Measurements from ENCODE around the gene CDH12.
"Not testable (repeated sequence)": the region's sequence is repeated elsewhere in the genome, so short reads cannot be mapped to it uniquely, and the experiment has no call there.

CDH12 gene

GRCh38 chr5:22151801-22152200, 701.3 kb downstream of the CDH12 start:
- H3K9me3 ChIP-seq; H3K27me3 ChIP-seq; H3K4me1 ChIP-seq; H3K36me3 ChIP-seq; DNase-seq; H3K27ac ChIP-seq; intact Hi-C loops (cut with DNase I; ENCODE audit: low total_unique reads); H3K4me3 ChIP-seq: not testable (repeated sequence)

GRCh38 chr5:22140418-22140817, 712.7 kb downstream of the CDH12 start:
- intact Hi-C loops (cut with DNase I; ENCODE audit: low total_unique reads); H3K4me1 ChIP-seq; H3K27ac ChIP-seq; DNase-seq; H3K27me3 ChIP-seq; H3K4me3 ChIP-seq; H3K36me3 ChIP-seq; H3K9me3 ChIP-seq: not testable (repeated sequence)

GRCh38 chr5:22139662-22140300, 713.4 kb downstream of the CDH12 start:
- H3K4me1 ChIP-seq; H3K4me3 ChIP-seq; DNase-seq; H3K9me3 ChIP-seq; H3K36me3 ChIP-seq; H3K27ac ChIP-seq; intact Hi-C loops (cut with DNase I; ENCODE audit: low total_unique reads); H3K27me3 ChIP-seq: not testable (repeated sequence)

GRCh38 chr5:22111320-22111719, 741.8 kb downstream of the CDH12 start:
- TF ChIP-seq CTCF (IDR thresholded peaks at IDR 0.05), result no peak
- intact Hi-C loops (cut with DNase I; ENCODE audit: low total_unique reads), result no loop called here

GRCh38 chr5:22109315-22109714, 743.8 kb downstream of the CDH12 start:
- Histone ChIP-seq H3K36me3 (no peaks in the 10 kb centered on the region), H3K27me3 (no peaks in the 10 kb centered on the region), H3K9me3 (no peaks in the 10 kb centered on the region), H3K4me1 (no peaks in the 10 kb centered on the region), H3K4me3 (no peak overlapping the region), H3K27ac (no peak overlapping the region)
- DNase-seq, result no peak
- TF ChIP-seq CTCF (IDR thresholded peaks at IDR 0.05), result no peak
- intact Hi-C loops (cut with DNase I; ENCODE audit: low total_unique reads), result no loop called here

More at GRCh38 chr5:22111320-22111719, 741.8 kb downstream of the CDH12 start:
- Histone ChIP-seq H3K9me3 (no peaks in the 10 kb centered on the region), H3K4me1 (no peaks in the 10 kb centered on the region), H3K4me3 (no peak overlapping the region), H3K27ac (no peak overlapping the region), H3K27me3 (no peaks in the 10 kb centered on the region), H3K36me3 (no peaks in the 10 kb centered on the region)
- no peak for DNase-seq

GRCh38 chr5:22108545-22108944, 744.6 kb downstream of the CDH12 start:
- no peak overlapping the region for H3K4me3 ChIP-seq
- H3K36me3 ChIP-seq, result no peaks in the 10 kb centered on the region
- H3K27me3 ChIP-seq, result no peaks in the 10 kb centered on the region
- no peak for TF ChIP-seq CTCF (IDR thresholded peaks at IDR 0.05)
- intact Hi-C loops (cut with DNase I; ENCODE audit: low total_unique reads), result no loop called here
- no peak overlapping the region for H3K27ac ChIP-seq
- DNase-seq, result no peak
- no peaks in the 10 kb centered on the region for H3K9me3 ChIP-seq
- no peaks in the 10 kb centered on the region for H3K4me1 ChIP-seq

- no peaks in the 10 kb centered on the region for H3K36me3 ChIP-seq
- H3K4me3 ChIP-seq, result no peak overlapping the region
- H3K9me3 ChIP-seq, result no peaks in the 10 kb centered on the region
- no peak for DNase-seq
- no peak for TF ChIP-seq CTCF (IDR thresholded peaks at IDR 0.05)
- H3K27me3 ChIP-seq, result no peaks in the 10 kb centered on the region
- no peak overlapping the region for H3K27ac ChIP-seq
- intact Hi-C loops (cut with DNase I; ENCODE audit: low total_unique reads), result no loop called here
- H3K4me1 ChIP-seq, result no peaks in the 10 kb centered on the region
These were observed 750.3 kb downstream of the CDH12 start for GRCh38 chr5:22102823-22103359.

Measured in tibial artery (tissue), 4 donors.